ENCODE results near the gene ZNF8. TPM values are rescaled to one million over a fixed set of nuclear protein-coding genes. Genes with fewer than 3 reads are reported as not detected.
"Not testable (repeated sequence)": the region's sequence is repeated elsewhere in the genome, so short reads cannot be mapped to it uniquely, and the experiment has no call there.

ZNF8 gene
- total RNA-seq, 1 donor from 2014 or later = 4.6 TPM

GRCh38 chr19:58284199-58284598 is 5.4 kb downstream of the ZNF8 start:
- intact Hi-C loops (cut with DNase I) = no loop called here

GRCh38 chr19:58291943-58292342 is 13.2 kb downstream of the ZNF8 start:
- intact Hi-C loops (cut with DNase I) = no loop called here
- no peak for ATAC-seq (ENCODE audit: poor library complexity)

More at GRCh38 chr19:58284199-58284598, 5.4 kb downstream of the ZNF8 start:
- no peak for DNase-seq
- no peak for ATAC-seq (ENCODE audit: poor library complexity)

GRCh38 chr19:58294743-58295374 is 16.1 kb downstream of the ZNF8 start:
- ATAC-seq (ENCODE audit: poor library complexity) (no peak), DNase-seq (no peak)
- intact Hi-C loops (cut with DNase I) = no loop called here

More at GRCh38 chr19:58291943-58292342, 13.2 kb downstream of the ZNF8 start:
- no peak for DNase-seq

- DNase-seq (no peak), ATAC-seq (ENCODE audit: poor library complexity) (no peak)
- intact Hi-C loops (cut with DNase I) = no loop called here
These were observed 17.3 kb downstream of the ZNF8 start for GRCh38 chr19:58296104-58296503.

GRCh38 chr19:58300620-58301019 is 21.9 kb downstream of the ZNF8 start:
- DNase-seq (no peak), ATAC-seq (ENCODE audit: poor library complexity) (no peak)
- intact Hi-C loops (cut with DNase I) = no loop called here

- DNase-seq (no peak), ATAC-seq (ENCODE audit: poor library complexity) (no peak)
- intact Hi-C loops (cut with DNase I) = no loop called here
These were observed 25.5 kb downstream of the ZNF8 start for GRCh38 chr19:58304255-58304654.

- peak; percentile 16 for ATAC-seq (ENCODE audit: poor library complexity)
- intact Hi-C loops (cut with DNase I) = loop anchor here (5.0 kb wide), 1 partner anchor 122 kb away; the partner anchor contains the start of gene ZNF274
- no peak for DNase-seq
These were observed 26.0 kb downstream of the ZNF8 start for GRCh38 chr19:58304748-58305064.

GRCh38 chr19:58305065-58305931 is 26.5 kb downstream of the ZNF8 start, which contains the start of gene ERVK3-1:
Gene ERVK3-1 (plus strand): TSS chr19:58305377. CDS start chr19:58312169, 6,792 bp downstream.
- peak; percentile 99 for ATAC-seq (ENCODE audit: poor library complexity)
- DNase-seq = peak; percentile 98
- intact Hi-C loops (cut with DNase I) = loop anchor here (5.0 kb wide), 1 partner anchor 123 kb away; the partner anchor contains the start of gene ZNF274

GRCh38 chr19:58305932-58306323 is 27.2 kb downstream of the ZNF8 start:
- ATAC-seq (ENCODE audit: poor library complexity) (no peak), DNase-seq (no peak)
- intact Hi-C loops (cut with DNase I) = loop anchor here (5.0 kb wide), 1 partner anchor 124 kb away; the partner anchor contains the start of gene ZNF274

GRCh38 chr19:58307736-58308135 is 29.0 kb downstream of the ZNF8 start:
- ATAC-seq (ENCODE audit: poor library complexity) (no peak), DNase-seq (no peak)
- intact Hi-C loops (cut with DNase I) = loop anchor here (5.0 kb wide), 1 partner anchor 125 kb away; the partner anchor contains the start of gene ZNF274

GRCh38 chr19:58310685-58311084 is 31.9 kb downstream of the ZNF8 start:
- ATAC-seq (ENCODE audit: poor library complexity); intact Hi-C loops (cut with DNase I): not testable (repeated sequence)
- peak; percentile 56 for DNase-seq

GRCh38 chr19:58311345-58311865 is 32.6 kb downstream of the ZNF8 start:
- ATAC-seq (ENCODE audit: poor library complexity) (no peak), DNase-seq (no peak)
- intact Hi-C loops (cut with DNase I) = no loop called here

GRCh38 chr19:58315580-58315979 is 36.8 kb downstream of the ZNF8 start:
- no peak for DNase-seq
- intact Hi-C loops (cut with DNase I) = no loop called here
- ATAC-seq (ENCODE audit: poor library complexity) = no peak

GRCh38 chr19:58317476-58318072 is 38.8 kb downstream of the ZNF8 start:
- intact Hi-C loops (cut with DNase I) = no loop called here
- ATAC-seq (ENCODE audit: poor library complexity) = no peak
- no peak for DNase-seq

GRCh38 chr19:58318297-58318696 is 39.5 kb downstream of the ZNF8 start:
- intact Hi-C loops (cut with DNase I) = no loop called here
- ATAC-seq (ENCODE audit: poor library complexity) = no peak
- DNase-seq = no peak

- no peak for ATAC-seq (ENCODE audit: poor library complexity)
- no peak for DNase-seq
- intact Hi-C loops (cut with DNase I) = no loop called here
These were observed 40.5 kb downstream of the ZNF8 start for GRCh38 chr19:58319241-58319640.

- DNase-seq (no peak), ATAC-seq (ENCODE audit: poor library complexity) (no peak)
- intact Hi-C loops (cut with DNase I) = no loop called here
These were observed 46.7 kb downstream of the ZNF8 start for GRCh38 chr19:58325311-58326022.

- ATAC-seq (ENCODE audit: poor library complexity) (no peak), DNase-seq (no peak)
- intact Hi-C loops (cut with DNase I) = no loop called here
These were observed 47.8 kb downstream of the ZNF8 start for GRCh38 chr19:58326501-58326913.
